PC-9 (cell line): ENCODE results near the gene ZBTB25. TPM values are rescaled to one million over a fixed set of nuclear protein-coding genes. Genes with fewer than 3 reads are reported as not detected.

ENCODE experiments used
- BruUV-seq: library from RNA; stranded (reverse); fragments of 400-500 nt; replicated peaks from 2 replicates; lab custom pipeline; 2021; lab: Mats Ljungman, UMichigan
- CTCF ChIA-PET: fragments of 300-600 bp; sonication (Branson Sonifier 250); formaldehyde crosslinking; loops from one replicate; lab custom pipeline; 2022; ENCODE audit warnings: antibody characterized with exemption; lab: Charles Lee
- POLR2A ChIA-PET: fragments of 300-600 bp; sonication (Branson Sonifier 250); formaldehyde crosslinking; loops from one replicate; lab custom pipeline; 2022; ENCODE audit warnings: antibody characterized with exemption; ENCODE audit not compliant: unreplicated experiment; lab: Charles Lee
- DNase-seq, 2 experiments: peaks; one replicate each; pipeline versions ENCODE4 v3.0.0 to v3.0.0-alpha.2; 2015 to 2022; ENCODE audit warnings: mixed read lengths in 1 of 2
- H2AFZ ChIP-seq: fragments of 200-600 bp; sonication (generic); 2 replicates; pipeline ENCODE4 v1.8.1; 2017; ENCODE audit warnings: antibody characterized with exemption
- H3F3A ChIP-seq: fragments of 200-600 bp; sonication (generic); 2 replicates; pipeline ENCODE4 v1.8.1; 2017; ENCODE audit warnings: antibody characterized with exemption, mild to moderate bottlenecking, low read depth; ENCODE audit not compliant: insufficient read depth
- H3K27ac ChIP-seq: fragments of 200-600 bp; sonication (generic); 2 replicates; pipeline ENCODE4 v1.6.1; 2016; ENCODE audit warnings: mixed run types
- H3K27me3 ChIP-seq: fragments of 200-600 bp; sonication (generic); 2 replicates; pipeline ENCODE4 v1.6.1; 2016; ENCODE audit warnings: low read depth, mixed run types; ENCODE audit not compliant: insufficient read depth
- H3K36me3 ChIP-seq: fragments of 200-600 bp; sonication (generic); 2 replicates; pipeline ENCODE4 v1.6.1; 2016; ENCODE audit warnings: low read depth, mixed run types
- H3K4me1 ChIP-seq: fragments of 200-600 bp; sonication (generic); replicated peaks from 2 replicates; pipeline ENCODE4 v1.6.1; 2016; ENCODE audit warnings: mixed run types; ENCODE audit not compliant: insufficient read depth
- H3K4me2 ChIP-seq: fragments of 200-600 bp; sonication (generic); 2 replicates; pipeline ENCODE4 v1.6.1; 2017; ENCODE audit warnings: mixed run types
- H3K4me3 ChIP-seq: fragments of 200-600 bp; sonication (generic); 2 replicates; pipeline ENCODE4 v1.6.1; 2016; ENCODE audit warnings: mixed run types
- H3K79me2 ChIP-seq: fragments of 200-600 bp; sonication (generic); 2 replicates; pipeline ENCODE4 v1.6.1; 2017; ENCODE audit warnings: low read depth, mixed run types
- H3K9me2 ChIP-seq: fragments of 200-600 bp; sonication (generic); 2 replicates; pipeline ENCODE4 v1.8.1; 2017; ENCODE audit warnings: mild to moderate bottlenecking; ENCODE audit not compliant: insufficient read depth
- H3K9me3 ChIP-seq: fragments of 200-600 bp; sonication (generic); 2 replicates; pipeline ENCODE4 v1.8.1; 2016; ENCODE audit warnings: low read depth; ENCODE audit not compliant: insufficient read depth
- H4K20me1 ChIP-seq: fragments of 200-600 bp; sonication (generic); 2 replicates; pipeline ENCODE4 v1.8.1; 2017; ENCODE audit not compliant: insufficient read depth
- CTCF ChIP-seq: fragments of 200-600 bp; sonication (generic); conservative IDR thresholded peaks from 2 replicates; pipeline ENCODE4 v1.6.1; 2017; ENCODE audit warnings: mixed run types, antibody characterized with exemption, mild to moderate bottlenecking, moderate library complexity
- EZH2 ChIP-seq: fragments of 200-600 bp; sonication (generic); IDR thresholded peaks from 2 replicates; pipeline ENCODE4 v1.8.0; 2017; ENCODE audit warnings: antibody characterized with exemption, low read depth
- intact Hi-C: fragments of 100-400 bp; cut with micrococcal nuclease; formaldehyde crosslinking; loops from one replicate; pipeline ENCODE4 v1.10.0; 2022; ENCODE audit not compliant: unreplicated experiment
- total RNA-seq: library from RNA; stranded (reverse); gene quantifications from 2 replicates; pipeline ENCODE4 v1.2.3, GENCODE V29; 2021

ZBTB25 gene
- total RNA-seq, 1 experiment from 2014 or later: 22.9 TPM

GRCh38 chr14:64405295-64405694, 98.3 kb downstream of the ZBTB25 start:
- DNase-seq: no peak
- no peaks in the 10 kb centered on the region for H3K9me3 ChIP-seq
- H3F3A ChIP-seq: peaks cover 4% of the 10 kb centered on the region
- intact Hi-C loops: no loop called here
- peaks cover 15% of the 10 kb centered on the region; the same call in 1 of the 2 replicates for H3K36me3 ChIP-seq
- H4K20me1 ChIP-seq: peaks cover 4% of the 10 kb centered on the region; the same call in 1 of the 2 replicates
- H3K27me3 ChIP-seq: no peaks in the 10 kb centered on the region
- H3K9me2 ChIP-seq: no peaks in the 10 kb centered on the region
- H2AFZ ChIP-seq: no peak overlapping the region
- no peak overlapping the region for H3K27ac ChIP-seq
- peaks cover 18% of the 10 kb centered on the region; the same call in 1 of the 2 replicates for H3K79me2 ChIP-seq
- ChIA-PET POLR2A (no interaction called here), CTCF (no interaction called here)
- no TSS peak for BruUV-seq
- H3K4me3 ChIP-seq: no peak overlapping the region
- H3K4me2 ChIP-seq: no peak overlapping the region
- peaks cover 14% of the 10 kb centered on the region for H3K4me1 ChIP-seq
- TF ChIP-seq CTCF (no peak), EZH2 (no peak)

GRCh38 chr14:64401949-64402348, 101.7 kb downstream of the ZBTB25 start:
- Histone ChIP-seq H3K79me2 (peaks cover 41% of the 10 kb centered on the region), H3K27ac (no peak overlapping the region), H3K36me3 (peaks cover 19% of the 10 kb centered on the region; the same call in 1 of the 2 replicates), H3K27me3 (no peaks in the 10 kb centered on the region), H4K20me1 (peaks cover 4% of the 10 kb centered on the region; the same call in 1 of the 2 replicates), H3K4me2 (no peak overlapping the region), H3K9me3 (no peaks in the 10 kb centered on the region), H3K9me2 (no peaks in the 10 kb centered on the region), H3K4me1 (no peaks in the 10 kb centered on the region), H2AFZ (no peak overlapping the region), H3K4me3 (no peak overlapping the region), H3F3A (no peaks in the 10 kb centered on the region)
- ChIA-PET POLR2A (no interaction called here), CTCF (interaction anchor here (0.5 to 1.0 kb wide), 3 partner anchors 17 to 56 kb away, joined by 3 to 5 read pairs (median 4); no protein-coding TSS in a partner anchor)
- intact Hi-C loops: no loop called here
- no peak for DNase-seq
- BruUV-seq: no TSS peak
- TF ChIP-seq EZH2 (no peak), CTCF (no peak)

- peaks cover 36% of the 10 kb centered on the region for H3K79me2 ChIP-seq
- no peaks in the 10 kb centered on the region for H3F3A ChIP-seq
- no peak for TF ChIP-seq CTCF
- no peak for TF ChIP-seq EZH2
- BruUV-seq: no TSS peak
- no peak overlapping the region for H3K27ac ChIP-seq
- H3K9me2 ChIP-seq: no peaks in the 10 kb centered on the region
- no peak for DNase-seq
- ChIA-PET POLR2A (no interaction called here), CTCF (interaction anchor here (0.6 to 1.1 kb wide), 3 partner anchors 12 to 110 kb away, joined by 3 read pairs; no protein-coding TSS in a partner anchor)
- H3K4me1 ChIP-seq: no peaks in the 10 kb centered on the region
- H4K20me1 ChIP-seq: peaks cover 4% of the 10 kb centered on the region; the same call in 1 of the 2 replicates
- H2AFZ ChIP-seq: no peak overlapping the region
- no peaks in the 10 kb centered on the region for H3K9me3 ChIP-seq
- intact Hi-C loops: no loop called here
- H3K4me2 ChIP-seq: no peak overlapping the region
- no peak overlapping the region for H3K4me3 ChIP-seq
- peaks cover 19% of the 10 kb centered on the region; the same call in 1 of the 2 replicates for H3K36me3 ChIP-seq
- H3K27me3 ChIP-seq: no peaks in the 10 kb centered on the region
Observed at GRCh38 chr14:64400829-64401459, 102.7 kb downstream of the ZBTB25 start.

Other genes starting within 250 kb of the ZBTB25 start
- gene ESR2, start 209.5 kb downstream of the ZBTB25 start, total RNA-seq: 0.20 TPM in 1 of 2 replicates, not detected in the other
- 130 and 161 TPM in 2 replicates for gene MTHFD1, start 115.5 kb downstream of the ZBTB25 start, total RNA-seq
- gene AKAP5, start 38.3 kb downstream of the ZBTB25 start, total RNA-seq: 0.60 and 0.72 TPM in 2 replicates
- 55.4 and 57.2 TPM in 2 replicates for gene ZBTB1, start 932 bp upstream of the ZBTB25 start, total RNA-seq
- 11.0 and 14.3 TPM in 2 replicates for gene HSPA2, start 36.9 kb upstream of the ZBTB25 start, total RNA-seq
- gene PPP1R36, start 46.1 kb upstream of the ZBTB25 start, total RNA-seq: 0.35 TPM in 1 of 2 replicates, not detected in the other
- 59.3 and 61.7 TPM in 2 replicates for gene PLEKHG3, start 200.6 kb upstream of the ZBTB25 start, total RNA-seq